DMS114 treated with DMSO at 0.1 percent for 48 hours (cell line): Measurements from ENCODE around the gene GABBR2.
"Not testable (repeated sequence)": the region's sequence is repeated elsewhere in the genome, so short reads cannot be mapped to it uniquely, and the experiment has no call there.

Experiments used
- DNase-seq: peaks from one replicate; lab custom pipeline; 2025; ENCODE audit not compliant: unreplicated experiment; lab: John Stamatoyannopoulos, UW

GABBR2 gene

DNA sequence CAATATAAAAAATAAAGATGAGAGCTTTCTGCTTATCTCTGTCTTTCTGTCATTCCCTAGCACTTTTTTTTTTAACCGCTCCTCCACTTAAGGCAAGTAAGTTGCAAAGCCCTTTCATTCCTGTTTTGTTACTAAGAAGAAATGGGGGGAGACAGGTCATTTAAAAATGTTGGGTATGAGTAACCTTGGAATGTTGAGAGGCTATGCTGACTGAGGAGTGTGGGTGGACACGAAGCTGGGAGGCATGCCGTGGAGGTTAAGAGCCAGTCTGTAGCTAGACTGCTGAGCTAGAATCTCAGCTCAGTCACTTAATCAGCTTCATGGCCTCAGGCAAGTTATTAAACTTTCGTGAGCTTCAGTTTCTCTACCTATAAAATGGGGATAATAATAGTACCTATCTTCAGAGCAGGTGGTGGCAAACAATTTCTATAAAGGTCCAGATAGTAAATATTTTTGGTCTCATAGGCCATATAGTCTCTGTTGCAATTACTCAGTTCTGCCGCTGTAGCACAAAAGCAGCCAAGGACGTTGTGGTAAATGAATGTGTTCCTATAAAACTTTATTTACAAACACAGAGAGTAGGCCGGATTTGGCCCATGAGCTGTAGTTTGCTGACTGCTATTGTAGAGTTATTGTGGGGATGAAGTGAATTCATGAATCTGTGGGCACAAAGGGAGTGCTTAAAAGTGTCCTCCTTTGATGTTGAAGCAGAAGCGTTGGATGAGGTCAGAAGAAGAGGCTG, 220.0 kb downstream of the GABBR2 start:
- DNase-seq, result no peak

- DNase-seq, result no peak
Measured at GRCh38 chr9:98485706-98486105, 223.0 kb downstream of the GABBR2 start.

DNA sequence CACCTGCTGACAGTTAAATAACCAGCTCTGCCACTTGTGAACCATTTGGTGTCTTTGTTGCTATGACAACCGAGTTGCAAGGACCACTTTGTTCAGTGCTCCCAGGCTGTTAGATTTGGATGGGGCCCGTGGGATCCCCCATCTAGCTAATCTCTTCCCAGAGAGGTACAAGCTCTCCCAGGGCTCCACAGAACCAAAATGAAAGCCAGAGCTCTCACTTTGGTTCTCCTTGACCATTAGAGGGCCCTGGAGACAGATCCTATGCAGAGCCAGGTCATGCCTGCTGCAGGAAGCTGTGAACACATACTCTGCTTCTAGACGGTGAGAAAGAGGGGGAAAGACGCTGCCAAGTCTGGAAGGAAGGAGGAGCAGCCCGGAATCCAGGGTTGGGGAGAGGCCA, 224.6 kb downstream of the GABBR2 start:
- no peak for DNase-seq

GRCh38 chr9:98482226-98482625, 226.5 kb downstream of the GABBR2 start:
- DNase-seq, result no peak

GRCh38 chr9:98481676-98482075, 227.1 kb downstream of the GABBR2 start:
- no peak for DNase-seq

- no peak for DNase-seq
Measured at GRCh38 chr9:98479967-98480847, 228.5 kb downstream of the GABBR2 start.

- no peak for DNase-seq
Measured at GRCh38 chr9:98479449-98479848, 229.3 kb downstream of the GABBR2 start.

GRCh38 chr9:98477884-98478283, 230.9 kb downstream of the GABBR2 start:
- no peak for DNase-seq

DNA sequence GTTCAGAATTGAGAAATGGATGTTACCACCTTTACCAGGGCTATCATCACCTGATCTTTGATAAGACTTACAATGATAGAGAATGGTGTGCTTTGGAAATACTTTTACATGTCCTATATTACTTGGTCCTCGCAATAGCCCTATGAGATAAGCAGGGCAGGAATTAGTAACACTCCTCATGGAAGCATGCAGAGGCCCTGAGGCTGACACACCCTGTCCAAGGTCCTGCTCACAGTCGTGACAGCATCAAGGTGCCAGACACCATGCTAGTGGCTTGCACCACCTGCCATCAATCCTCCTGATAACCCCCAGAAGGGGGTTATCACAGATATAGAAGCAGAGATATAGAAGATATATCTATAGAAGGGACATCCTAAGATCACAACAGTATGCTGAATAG, 236.5 kb downstream of the GABBR2 start:
- DNase-seq, result no peak

DNA sequence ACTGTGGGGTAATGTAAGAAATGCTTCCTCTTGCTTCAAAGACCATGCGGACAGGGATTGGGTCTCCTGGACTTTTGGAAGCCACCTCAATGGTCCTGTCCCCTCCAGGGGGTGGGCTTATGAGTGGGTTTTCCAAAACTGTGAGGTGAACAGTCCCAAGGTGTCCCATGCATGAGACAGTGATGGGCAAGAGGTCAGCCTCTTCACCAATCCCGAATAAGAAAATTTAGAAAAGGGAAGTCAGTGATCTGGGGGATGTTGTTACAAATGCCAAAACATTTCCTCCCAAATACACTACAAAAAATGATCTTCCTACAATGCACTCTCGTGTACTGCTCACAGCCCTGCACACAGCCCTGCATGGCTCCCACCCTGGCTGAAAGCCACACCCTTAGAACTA, 237.6 kb downstream of the GABBR2 start:
- DNase-seq, result no peak

GRCh38 chr9:98468567-98469239, 240.0 kb downstream of the GABBR2 start:
- DNase-seq, result no peak

- DNase-seq, result no peak
Measured at GRCh38 chr9:98465799-98466198, 242.9 kb downstream of the GABBR2 start.

GRCh38 chr9:98464156-98464690, 244.5 kb downstream of the GABBR2 start:
- not testable (repeated sequence) for DNase-seq

DNA sequence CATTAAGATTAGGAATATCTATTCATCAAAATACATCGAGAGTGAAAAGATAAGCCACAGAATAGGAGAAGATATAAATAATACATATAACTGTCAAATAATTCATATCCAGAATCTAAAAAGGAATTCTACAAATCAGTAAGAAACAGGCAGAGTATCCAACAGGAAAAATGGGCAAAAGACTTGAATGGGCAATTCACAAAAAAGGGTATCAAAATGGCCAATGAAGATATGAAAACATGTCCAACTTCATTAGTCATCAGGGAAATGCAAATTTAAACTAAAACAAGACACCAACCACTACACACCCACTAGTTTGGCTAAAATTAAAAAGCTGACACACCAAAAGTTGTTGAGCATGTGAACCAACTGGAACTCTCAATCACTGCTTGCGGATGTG, 246.4 kb downstream of the GABBR2 start:
- no peak for DNase-seq

GRCh38 chr9:98460704-98461103, 248.0 kb downstream of the GABBR2 start:
- DNase-seq, result no peak

- DNase-seq, result no peak
Measured at GRCh38 chr9:98457726-98458370, 250.9 kb downstream of the GABBR2 start.

- DNase-seq, result no peak
Measured at GRCh38 chr9:98456156-98456613, 252.6 kb downstream of the GABBR2 start.

- DNase-seq, result no peak
Measured at GRCh38 chr9:98455256-98456155, 253.2 kb downstream of the GABBR2 start.

GRCh38 chr9:98453589-98454311, 255.0 kb downstream of the GABBR2 start:
- DNase-seq, result no peak
